NCI-H187 treated with DMSO at 0.1 percent for 48 hours (cell line): ENCODE results near the gene UPF1.

Source experiments
- DNase-seq: peaks from one replicate; lab custom pipeline; 2025; lab: John Stamatoyannopoulos, UW

The UPF1 gene

DNA sequence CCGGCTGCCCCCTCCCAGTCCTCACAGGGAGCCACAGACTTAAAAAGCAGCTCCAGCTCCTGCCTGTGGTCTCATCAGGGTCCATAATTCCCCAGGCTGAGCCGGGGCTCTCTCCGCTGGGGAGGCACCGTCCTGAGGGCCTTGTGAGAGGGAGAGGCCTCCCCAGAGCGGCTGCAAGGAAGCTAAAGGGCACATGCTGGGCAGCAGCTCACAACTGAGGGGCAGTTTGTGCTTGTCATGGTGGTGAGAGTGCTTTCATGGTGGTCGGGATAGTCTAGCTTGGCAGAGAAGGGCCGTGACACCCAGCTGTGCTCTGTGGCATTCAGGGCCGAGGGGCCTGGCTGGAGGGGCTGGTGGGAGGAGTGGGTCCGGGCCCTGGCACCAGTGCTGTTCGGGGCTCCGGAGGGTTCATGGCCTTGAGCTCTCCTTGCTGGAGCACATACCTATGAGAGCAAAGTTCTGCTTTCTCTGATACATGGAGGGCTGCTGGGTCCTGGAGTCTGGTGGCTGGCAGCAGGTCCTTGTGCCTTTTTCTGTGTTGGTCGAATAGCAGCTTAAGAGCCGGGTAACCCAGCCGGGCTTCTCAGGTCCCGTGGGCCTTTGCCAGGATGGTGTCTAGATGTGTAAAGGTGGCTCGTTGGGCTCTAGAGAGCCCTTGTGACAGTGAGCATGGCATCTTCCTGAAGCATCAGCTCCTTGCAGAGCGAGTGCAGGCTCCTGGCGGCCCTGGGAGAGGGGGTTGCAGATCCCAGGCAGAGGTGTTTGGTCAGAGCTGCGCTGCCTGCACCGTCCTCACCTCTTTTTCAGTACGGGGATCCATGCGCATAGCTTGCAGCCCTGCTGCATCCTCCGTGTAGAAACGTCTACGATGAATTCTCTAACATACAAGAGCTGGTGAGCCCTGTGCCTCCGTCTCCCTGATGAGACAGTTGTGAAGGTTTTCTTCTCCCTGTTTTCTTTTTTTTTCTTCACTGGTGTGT is 8.8 kb downstream of the UPF1 start:
- DNase-seq = no peak

DNA sequence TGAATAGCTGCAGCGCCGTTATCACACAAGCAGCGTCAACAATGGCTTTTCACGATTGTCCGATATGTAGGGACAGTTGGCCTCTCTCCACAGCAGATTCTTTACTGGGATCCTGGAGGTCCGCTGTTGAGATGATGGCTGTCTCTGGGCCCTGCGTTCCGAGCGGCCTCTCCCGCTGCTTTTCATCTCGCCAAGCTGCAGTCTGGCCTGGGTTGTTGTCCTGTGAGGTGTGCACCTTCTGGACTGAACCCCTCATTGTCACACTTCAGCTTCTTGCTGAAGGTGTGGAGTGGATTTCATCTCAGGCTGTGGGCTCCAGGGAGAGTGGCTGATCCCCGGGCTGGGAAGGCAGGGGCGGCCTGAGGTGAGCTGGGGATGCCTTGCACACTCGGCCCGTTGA is 9.6 kb downstream of the UPF1 start:
- no peak for DNase-seq

DNA sequence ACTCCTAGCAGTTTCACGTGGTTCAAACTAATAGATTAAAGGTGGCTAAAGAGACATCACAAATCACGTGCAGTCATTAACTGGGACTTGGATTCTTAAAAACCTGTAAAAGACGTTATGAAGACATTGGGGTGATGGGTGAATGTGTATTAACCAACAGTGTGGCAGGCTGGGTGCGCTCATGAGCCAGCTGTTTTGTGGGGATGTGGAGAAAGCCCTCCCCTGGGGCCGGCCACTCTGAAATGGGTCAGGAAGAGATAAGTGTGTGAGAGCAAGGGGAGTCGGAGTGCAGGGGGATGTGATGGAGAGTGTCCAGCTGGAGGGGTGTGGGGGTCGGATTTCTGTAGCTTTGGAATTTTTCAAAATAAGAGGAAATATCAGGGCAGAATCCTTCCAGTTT is 10.4 kb downstream of the UPF1 start:
- no peak for DNase-seq

DNA sequence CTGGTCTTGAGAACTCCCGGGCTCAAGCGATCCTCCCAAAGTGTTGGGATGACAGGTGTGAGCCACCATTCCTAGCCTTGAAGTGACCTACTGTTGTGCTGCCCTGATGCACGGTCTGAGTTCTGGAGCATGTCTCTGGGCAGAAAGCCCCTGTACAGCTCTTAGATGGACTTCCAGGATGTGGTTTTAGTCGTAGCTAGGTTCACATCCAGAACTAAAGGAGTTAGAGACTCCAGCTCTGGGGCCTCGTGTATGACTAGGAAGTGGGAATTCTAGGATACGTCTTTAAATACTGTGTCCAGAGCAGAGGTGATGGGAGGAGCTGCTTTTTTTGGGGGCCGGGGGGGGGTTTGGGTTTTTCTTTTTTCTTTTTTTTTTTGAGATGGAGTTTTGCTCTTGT is 12.2 kb downstream of the UPF1 start:
- DNase-seq = no peak

DNA sequence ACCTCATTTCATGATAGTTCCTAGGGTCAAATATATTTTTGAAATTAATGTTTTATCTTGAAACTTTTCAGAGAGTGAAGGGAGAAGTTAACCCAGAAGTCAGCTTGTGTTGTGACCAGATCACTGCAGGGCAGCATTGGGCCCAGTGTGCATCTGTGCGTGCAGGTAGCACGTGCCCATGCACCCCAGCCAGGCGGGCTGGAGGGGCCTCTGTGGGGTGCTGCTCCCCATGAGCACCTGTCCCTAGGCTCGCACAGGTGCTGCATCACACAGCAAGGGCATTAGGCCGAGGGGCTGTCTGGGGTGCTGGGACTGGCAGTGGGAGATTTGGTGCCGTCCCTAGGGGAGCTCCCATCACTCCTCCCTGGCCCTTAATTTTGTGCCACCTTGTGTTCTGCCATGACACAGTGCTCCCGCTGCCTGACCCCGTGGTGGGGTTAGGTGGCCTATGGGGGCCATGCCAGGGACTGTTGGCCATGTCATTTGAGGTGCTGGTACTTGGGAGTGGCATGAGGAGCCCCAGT is 13.1 kb downstream of the UPF1 start:
- no peak for DNase-seq

DNA sequence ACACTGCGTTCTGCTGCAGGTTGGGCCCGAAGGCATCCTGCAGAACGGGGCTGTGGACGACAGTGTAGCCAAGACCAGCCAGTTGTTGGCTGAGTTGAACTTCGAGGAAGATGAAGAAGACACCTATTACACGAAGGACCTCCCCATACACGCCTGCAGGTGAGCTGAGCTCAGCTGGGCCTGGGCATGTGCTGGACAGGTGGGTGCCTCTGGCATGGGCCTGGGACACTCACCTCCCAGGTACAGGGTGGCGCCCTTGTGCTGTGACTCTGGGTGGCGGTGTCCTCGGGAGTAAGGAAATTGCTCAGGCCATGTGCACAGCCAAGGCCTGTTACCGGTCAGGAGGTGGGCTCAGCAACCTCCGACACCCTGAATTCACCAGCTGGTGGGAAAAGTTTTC is 14.2 kb downstream of the UPF1 start:
- no peak for DNase-seq

DNA sequence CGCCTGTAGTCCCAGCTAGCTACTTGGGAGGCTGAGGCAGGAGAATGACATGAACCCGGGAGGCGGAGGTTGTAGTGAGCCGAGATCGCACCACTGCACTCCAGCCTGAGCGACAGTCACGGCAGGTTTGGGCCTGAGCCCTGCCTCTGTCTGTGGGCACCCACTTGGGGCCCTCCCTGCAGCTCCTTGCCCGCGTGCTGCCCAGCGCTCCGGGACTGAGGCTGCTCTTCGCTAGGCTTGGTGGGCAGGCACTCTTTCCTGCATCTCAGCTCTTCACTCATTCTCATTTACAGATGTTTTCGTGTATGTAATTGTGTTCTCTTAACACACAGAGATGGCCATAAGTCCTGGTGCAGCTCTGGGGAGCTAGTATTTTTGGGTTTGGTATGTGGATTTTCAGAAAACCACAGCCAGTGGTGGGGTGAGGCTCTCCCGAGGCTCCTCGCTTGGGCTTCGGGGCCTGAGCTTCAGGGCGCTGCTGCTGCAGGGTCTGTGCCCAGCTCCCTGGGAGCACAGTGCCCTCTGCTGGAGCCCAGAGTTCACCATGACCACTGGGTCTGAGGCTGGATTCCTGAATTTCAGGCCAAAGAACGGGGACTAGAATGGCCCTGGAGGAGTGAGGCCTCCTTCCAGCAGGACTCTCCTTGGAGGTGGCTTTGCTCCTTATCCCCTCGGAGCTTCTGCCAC is 15.2 kb downstream of the UPF1 start:
- no peak for DNase-seq

DNA sequence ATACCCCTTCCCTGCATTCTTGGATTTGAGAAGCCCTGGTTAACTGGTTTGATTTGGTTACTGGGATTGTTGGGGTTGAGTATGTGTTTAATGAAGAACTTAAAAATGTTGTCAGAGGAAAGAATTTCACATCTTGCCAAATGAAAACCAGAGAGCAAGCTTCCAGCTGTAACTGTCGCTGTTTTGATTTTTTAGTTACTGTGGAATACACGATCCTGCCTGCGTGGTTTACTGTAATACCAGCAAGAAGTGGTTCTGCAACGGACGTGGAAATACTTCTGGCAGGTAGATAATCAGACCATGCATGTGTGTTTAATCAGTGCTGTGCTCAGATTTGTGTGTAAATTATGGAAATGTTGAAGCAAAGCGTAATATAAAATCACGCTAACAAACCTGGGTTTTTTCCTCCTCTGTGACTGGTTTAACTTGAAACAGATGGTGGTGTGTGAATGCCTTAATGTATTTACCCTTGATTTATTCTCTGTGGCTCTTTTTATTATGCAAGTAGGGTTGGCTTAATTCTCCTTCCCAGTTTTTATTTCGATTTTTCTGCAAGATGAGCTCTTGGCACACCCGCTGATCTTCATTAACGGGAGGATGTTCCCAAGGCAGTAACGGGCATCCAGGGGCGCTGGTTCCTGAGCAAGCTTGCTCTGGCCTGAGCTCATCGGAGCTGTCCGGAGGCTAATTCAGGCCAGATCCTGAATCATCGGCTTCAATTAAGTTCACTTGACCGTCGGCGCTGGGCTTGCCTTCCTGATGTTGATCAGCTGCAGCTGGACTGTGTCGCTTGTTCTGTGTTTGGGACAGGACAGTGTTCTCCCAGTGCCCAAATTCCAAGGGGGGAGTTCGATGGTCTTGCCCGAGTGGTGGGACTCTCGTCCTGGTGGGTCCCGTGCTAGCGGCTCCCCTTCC is 16.0 kb downstream of the UPF1 start:
- DNase-seq = no peak

DNA sequence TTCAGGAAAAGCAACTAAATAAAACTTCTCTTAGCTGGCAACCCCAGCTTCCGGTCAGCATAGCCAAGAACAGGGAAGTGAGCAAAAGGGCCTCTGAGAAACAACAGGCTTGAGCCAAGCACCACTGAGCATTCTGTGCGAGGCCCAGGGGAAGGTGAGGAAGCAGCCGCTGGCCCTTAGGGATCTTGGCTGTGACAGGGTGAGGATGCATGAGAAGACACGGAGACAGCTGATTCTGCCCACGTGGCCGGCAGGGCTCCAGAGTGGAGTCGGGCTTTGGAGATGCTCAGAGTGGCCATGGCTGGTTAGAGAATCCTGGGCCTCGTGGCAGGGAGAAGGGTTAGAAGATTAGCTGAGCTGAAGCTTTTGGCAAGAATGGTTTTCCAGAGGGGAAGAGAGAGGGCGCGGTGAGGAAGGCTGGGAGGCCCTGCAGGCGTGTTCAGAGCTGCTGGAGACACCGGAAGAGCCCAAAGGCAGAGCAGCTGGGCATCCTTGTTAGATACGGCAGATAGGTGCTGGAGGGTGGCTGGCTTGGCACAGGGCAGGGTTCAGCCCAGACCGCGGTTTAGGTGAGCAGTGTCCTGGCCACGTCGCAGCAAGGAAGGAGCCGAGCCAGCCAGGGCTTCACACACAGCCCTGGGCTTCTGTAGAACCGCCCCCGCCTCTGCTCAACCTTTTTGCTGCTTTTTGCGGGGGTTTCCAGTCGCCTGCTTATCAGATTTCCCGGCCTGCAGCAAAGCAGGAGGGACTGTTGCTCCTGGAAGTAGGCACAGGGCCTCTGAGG is 17.3 kb downstream of the UPF1 start:
- no peak for DNase-seq

DNA sequence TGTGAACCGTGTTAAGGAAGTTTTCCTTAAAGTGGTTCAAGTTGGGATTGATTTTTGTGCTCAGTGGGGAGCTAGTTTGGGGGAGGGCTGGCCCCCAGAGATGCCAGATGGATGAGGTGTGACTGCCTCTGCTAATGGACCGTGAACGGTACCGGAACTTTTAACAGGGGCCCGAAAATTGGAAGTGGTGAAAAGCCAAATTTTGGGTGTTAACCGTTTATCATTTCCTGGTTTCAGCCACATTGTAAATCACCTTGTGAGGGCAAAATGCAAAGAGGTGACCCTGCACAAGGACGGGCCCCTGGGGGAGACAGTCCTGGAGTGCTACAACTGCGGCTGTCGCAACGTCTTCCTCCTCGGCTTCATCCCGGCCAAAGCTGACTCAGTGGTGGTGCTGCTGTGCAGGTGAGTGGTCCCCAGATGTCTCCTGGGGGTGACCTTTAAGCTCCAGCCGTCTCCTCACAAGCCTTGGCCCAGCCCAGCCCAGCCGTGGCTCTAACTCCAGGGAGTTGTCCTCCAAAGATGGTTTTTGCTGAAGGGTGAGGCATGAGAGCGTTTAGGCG is 18.2 kb downstream of the UPF1 start:
- no peak for DNase-seq

DNA sequence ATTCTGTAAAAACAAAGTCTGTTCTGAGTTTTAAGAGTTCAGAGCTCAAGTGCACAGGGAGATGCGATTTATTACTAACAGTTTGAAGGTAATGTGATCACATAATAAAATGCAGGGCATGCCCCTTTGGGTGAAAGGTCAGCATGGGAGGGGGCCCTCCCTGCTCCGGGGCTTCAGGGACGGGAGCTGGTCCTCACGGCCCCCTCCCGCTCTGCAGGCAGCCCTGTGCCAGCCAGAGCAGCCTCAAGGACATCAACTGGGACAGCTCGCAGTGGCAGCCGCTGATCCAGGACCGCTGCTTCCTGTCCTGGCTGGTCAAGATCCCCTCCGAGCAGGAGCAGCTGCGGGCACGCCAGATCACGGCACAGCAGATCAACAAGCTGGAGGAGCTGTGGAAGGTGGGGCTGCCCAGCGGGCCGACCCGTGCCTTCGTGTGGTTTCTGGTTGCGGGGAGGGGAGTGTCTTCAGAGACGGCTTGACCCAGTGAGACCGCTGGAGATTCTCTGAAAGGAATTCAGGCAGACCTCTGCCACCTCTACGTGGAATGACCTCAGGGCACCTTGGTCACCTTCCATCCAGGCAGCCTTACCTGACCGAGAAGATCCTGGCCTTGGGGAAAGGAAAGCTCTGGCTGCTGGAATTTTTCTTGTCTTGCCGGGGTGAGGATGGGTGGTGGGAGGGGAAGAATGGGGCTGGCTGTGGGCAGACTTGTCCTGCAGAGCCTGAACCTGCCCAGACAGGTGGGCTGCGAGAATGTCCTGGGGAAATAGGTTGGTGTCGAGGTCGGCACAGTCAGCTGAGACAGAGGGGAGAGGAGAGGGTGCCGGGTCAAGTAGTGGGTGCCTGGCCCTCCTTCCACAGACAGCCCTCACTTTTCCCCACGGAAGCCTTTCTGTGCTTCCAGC is 19.0 kb downstream of the UPF1 start:
- DNase-seq = no peak

DNA sequence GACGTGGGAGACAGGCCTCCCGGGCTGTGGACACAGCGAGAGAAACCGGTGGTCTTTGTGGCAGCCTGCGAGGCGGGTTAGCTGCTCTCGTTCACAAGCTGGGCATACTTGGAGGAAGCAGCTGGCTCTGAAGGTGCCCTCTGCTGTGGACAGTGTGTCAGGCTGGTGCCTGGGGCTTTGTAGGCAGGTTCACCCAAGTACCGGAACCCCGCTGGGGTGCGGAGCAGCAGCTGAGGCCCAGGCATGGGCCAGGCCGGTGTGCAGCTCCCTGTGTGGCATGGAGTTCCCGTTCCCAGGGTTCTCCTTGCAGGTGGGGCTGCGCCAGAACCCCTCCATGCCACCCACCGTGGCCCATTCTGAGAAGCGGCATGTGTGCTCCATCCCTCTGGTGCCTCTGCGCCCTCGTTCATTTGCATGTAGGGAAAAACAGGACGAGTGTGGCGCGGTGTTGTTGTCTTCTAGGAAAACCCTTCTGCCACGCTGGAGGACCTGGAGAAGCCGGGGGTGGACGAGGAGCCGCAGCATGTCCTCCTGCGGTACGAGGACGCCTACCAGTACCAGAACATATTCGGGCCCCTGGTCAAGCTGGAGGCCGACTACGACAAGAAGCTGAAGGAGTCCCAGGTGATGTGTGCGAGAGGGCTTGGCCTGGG is 20.0 kb downstream of the UPF1 start:
- DNase-seq = no peak

DNA sequence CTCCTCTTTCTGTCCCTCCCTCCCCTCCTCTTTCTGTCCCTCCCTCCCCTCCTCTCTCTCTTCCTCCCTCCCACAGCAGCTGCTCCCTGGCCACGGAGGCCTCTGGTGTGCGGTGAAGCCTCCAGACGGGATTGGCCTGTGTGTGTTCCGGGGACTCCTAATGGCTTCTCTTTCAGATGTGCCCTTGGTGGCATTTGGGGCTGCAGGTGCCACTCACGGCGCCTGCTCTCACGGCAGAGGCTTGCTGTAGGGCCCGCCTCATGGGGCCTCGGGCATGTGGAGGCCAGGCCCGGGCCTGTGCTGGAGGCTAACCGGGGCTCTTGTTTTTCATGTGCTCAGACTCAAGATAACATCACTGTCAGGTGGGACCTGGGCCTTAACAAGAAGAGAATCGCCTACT is 20.9 kb downstream of the UPF1 start:
- no peak for DNase-seq

DNA sequence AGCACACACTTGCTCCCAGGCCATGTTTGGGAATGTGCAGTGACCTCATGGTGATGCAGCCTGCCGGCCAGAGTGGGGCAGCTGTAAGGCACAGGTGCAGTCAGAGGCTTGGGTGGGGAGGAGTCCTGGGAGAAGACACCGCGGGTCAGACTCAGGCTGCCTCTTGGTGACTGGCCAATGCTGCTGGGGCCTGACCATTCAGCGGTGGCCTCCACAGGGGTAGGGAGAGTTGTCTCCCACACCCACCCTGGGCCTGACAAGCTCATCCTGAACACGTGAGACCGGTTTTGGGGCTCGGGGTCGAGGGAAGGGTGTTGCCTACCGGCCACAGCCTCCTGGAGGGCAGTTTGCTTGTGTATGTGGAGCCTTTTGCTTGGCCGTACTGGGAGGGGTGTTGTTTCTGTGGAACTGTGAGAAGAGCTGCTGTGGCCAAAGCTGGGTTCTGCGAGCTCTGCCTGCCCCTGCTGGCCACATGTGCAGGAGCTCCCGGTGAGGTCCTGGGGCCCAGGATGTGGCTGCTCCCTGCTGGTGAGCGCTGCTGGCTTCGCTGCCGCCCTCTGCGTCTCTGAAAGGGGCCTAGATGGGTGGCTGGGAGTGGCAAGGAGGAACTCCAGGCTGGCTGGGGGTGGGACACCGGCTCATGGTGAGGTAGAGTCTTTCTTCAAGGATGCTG is 22.1 kb downstream of the UPF1 start:
- no peak for DNase-seq

DNA sequence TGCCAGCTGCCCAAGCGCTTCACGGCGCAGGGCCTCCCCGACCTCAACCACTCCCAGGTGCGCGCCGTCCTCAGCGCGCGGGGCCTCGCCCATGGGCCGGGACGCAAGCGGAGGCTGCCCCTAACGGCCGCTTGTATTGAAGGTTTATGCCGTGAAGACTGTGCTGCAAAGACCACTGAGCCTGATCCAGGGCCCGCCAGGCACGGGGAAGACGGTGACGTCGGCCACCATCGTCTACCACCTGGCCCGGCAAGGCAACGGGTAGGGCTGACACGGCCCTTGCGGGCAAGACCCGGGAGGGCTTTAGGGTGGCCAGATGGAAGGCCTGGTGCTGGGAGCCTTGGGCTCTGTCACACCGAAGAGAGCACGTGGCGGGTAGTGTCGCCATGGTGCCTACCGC is 23.2 kb downstream of the UPF1 start:
- no peak for DNase-seq

DNA sequence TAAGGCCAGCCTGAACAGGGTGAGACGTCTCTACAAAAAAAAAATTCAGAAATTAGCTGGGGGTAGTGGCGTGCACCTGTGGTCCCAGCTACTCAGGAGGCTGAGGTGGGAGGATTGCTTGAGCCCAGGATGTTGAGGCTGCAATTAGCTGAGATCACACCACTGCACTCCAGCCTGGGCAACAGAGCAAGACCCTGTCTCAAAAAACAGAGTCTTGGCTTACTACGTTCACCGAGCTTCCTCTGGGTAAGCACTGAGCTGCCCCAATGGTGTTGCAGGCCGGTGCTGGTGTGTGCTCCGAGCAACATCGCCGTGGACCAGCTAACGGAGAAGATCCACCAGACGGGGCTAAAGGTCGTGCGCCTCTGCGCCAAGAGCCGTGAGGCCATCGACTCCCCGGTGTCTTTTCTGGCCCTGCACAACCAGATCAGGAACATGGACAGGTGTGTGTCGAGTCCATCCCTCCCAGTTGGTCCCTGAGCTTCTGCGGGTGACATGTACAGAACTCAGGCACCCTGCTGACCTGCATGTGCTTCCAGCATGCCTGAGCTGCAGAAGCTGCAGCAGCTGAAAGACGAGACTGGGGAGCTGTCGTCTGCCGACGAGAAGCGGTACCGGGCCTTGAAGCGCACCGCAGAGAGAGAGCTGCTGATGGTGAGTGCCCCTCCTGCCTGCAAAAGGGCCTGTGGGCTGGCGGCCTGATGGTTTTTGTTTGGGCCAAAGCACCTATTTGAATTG is 24.1 kb downstream of the UPF1 start:
- no peak for DNase-seq

DNA sequence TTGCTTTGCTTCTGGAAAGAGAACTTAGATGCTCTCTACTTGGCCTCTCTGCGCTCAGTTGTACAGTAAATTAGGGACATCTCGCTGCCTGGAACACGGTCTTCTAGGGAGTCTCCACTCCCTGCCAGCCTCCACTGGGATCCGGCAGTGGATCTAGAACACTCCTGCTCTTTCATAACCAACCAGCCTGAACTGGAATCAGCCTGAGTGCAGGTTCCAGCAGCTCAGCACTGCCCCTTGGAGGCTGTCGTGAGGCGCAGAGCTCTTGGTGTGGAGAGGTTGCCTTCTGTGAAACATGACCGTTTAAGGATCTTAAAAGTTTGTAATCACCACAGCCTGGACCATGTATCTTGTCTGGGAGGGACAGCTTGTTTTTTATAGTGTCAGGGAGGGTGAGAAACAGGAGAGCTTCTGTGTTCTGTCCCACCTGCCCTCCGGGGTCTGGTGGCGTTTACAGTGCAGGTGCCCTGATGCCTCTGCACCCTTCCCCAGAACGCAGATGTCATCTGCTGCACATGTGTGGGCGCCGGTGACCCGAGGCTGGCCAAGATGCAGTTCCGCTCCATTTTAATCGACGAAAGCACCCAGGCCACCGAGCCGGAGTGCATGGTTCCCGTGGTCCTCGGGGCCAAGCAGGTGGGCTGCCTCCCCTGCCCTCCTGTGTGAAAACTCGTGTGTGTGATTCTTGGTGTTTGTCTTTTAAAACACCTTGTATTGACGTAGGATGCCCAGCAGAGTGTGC is 24.8 kb downstream of the UPF1 start:
- DNase-seq = no peak
